Vagina (tissue), 2 donors: Measurements from ENCODE around the gene PBRM1. TPM values are rescaled to one million over a fixed set of nuclear protein-coding genes. Genes with fewer than 3 reads are reported as not detected.
"Not testable (repeated sequence)": the region's sequence is repeated elsewhere in the genome, so short reads cannot be mapped to it uniquely, and the experiment has no call there.

Source experiments
- DNase-seq, 2 donors: peaks; one replicate each; pipeline ENCODE4 v3.0.0-alpha.2; 2017; ENCODE audit errors: extremely low spot score in 2 of 2
- H3K27ac ChIP-seq: fragments of 200-600 bp; sonication (generic); one replicate; pipeline ENCODE4 v1.5.1; 2019
- H3K27me3 ChIP-seq: fragments of 200-600 bp; sonication (generic); one replicate; pipeline ENCODE4 v1.5.1; 2019
- H3K36me3 ChIP-seq, 2 donors: fragments of 200-600 bp; sonication (generic); one replicate each; pipeline ENCODE4 v1.5.1; 2017 to 2019
- H3K4me1 ChIP-seq: fragments of 200-600 bp; sonication (generic); one replicate; pipeline ENCODE4 v1.5.1; 2019
- H3K4me3 ChIP-seq, 2 donors: fragments of 200-600 bp; sonication (generic); 1 replicate in 1 of 2; 2 replicates in 1 of 2; pipeline ENCODE4 v1.5.1; 2016 to 2019
- H3K9me3 ChIP-seq: fragments of 200-600 bp; sonication (generic); one replicate; pipeline ENCODE4 v1.5.1; 2019
- CTCF ChIP-seq, 3 experiments: fragments of 450-650 bp in 2 of 3; fragments of 200-600 bp in 1 of 3; sonication (generic) in 1 of 3; IDR thresholded peaks; one replicate each; pipeline ENCODE4 v1.5.1; 2017 to 2019; ENCODE audit warnings: antibody characterized with exemption in 3 of 3, mild to moderate bottlenecking in 2 of 3, moderate library complexity in 2 of 3
- POLR2A ChIP-seq, 2 donors: fragments of 450-650 bp; IDR thresholded peaks; one replicate each; pipeline ENCODE4 v1.6.1; 2017; ENCODE audit warnings: antibody characterized with exemption in 2 of 2, mild to moderate bottlenecking in 2 of 2, moderate library complexity in 2 of 2
- POLR2AphosphoS5 ChIP-seq, 2 donors: sonication (generic); formaldehyde crosslinking; IDR thresholded peaks; one replicate each; pipeline ENCODE4 v1.9.0; 2017; ENCODE audit warnings: antibody characterized with exemption in 2 of 2, mild to moderate bottlenecking in 2 of 2, low read depth in 1 of 2; ENCODE audit not compliant: insufficient read depth in 1 of 2
- intact Hi-C: fragments of 100-400 bp; cut with DNase I; formaldehyde crosslinking; loops from one replicate; pipeline ENCODE4 v1.15.1; 2023
- total RNA-seq: library from RNA; depleted of rRNA; stranded (reverse); fragments of >200 nt; gene quantifications from one replicate; pipeline ENCODE4 v1.2.3, GENCODE V29; 2016

Gene PBRM1
- 64.6 TPM for total RNA-seq

- intact Hi-C loops: loop anchor here (5.0 kb wide), 1 partner anchor 154 kb away; the partner anchor contains the start of gene NT5DC2
- Histone ChIP-seq H3K36me3 (peaks cover 0 to 39% of the 10 kb centered on the region in 2 donors), H3K27me3 (no peaks in the 10 kb centered on the region), H3K4me1 (peaks cover 57% of the 10 kb centered on the region), H3K4me3 (peak within 1 kb of the TSS; percentile 88 to 93), H3K9me3 (no peaks in the 10 kb centered on the region), H3K27ac (peak within 1 kb of the TSS; percentile 93)
- TF ChIP-seq CTCF (IDR thresholded peaks at IDR 0.05) (no peak), POLR2A (IDR thresholded peaks at IDR 0.05) (peak in 1 of 2 donors; percentile 69), POLR2AphosphoS5 (IDR thresholded peaks at IDR 0.05; ENCODE audit: insufficient read depth in 1 of 2, low read depth in 1 of 2) (peak; percentile 79 to 96)
- peak in 1 of 2 donors; percentile 94 for DNase-seq
These were observed at the start of gene PBRM1, which contains the start of gene GNL3 for GRCh38 chr3:52685709-52686691. PBRM1 (minus strand) TSS chr3:52685913. GNL3 (plus strand) TSS chr3:52686032; CDS start chr3:52686093, 61 bp downstream.

- H3K27me3 ChIP-seq: no peaks in the 10 kb centered on the region
- H3K27ac ChIP-seq: no peak overlapping the region
- peaks cover 5% of the 10 kb centered on the region for H3K9me3 ChIP-seq
- H3K4me1 ChIP-seq: no peaks in the 10 kb centered on the region
- peaks cover 0 to 52% of the 10 kb centered on the region in 2 donors for H3K36me3 ChIP-seq
- H3K4me3 ChIP-seq: no peak overlapping the region
- DNase-seq: no peak
- intact Hi-C loops: no loop called here
- TF ChIP-seq POLR2AphosphoS5 (IDR thresholded peaks at IDR 0.05; ENCODE audit: insufficient read depth in 1 of 2, low read depth in 1 of 2) (no peak), CTCF (IDR thresholded peaks at IDR 0.05) (no peak), POLR2A (IDR thresholded peaks at IDR 0.05) (no peak)
These were observed 47.7 kb upstream of the PBRM1 start for GRCh38 chr3:52733256-52733891.

- Histone ChIP-seq H3K27ac (no peak overlapping the region), H3K4me3 (no peak overlapping the region), H3K36me3 (peaks cover 0 to 39% of the 10 kb centered on the region in 2 donors), H3K9me3 (peaks cover 5% of the 10 kb centered on the region), H3K4me1 (no peaks in the 10 kb centered on the region), H3K27me3 (no peaks in the 10 kb centered on the region)
- TF ChIP-seq POLR2AphosphoS5 (IDR thresholded peaks at IDR 0.05; ENCODE audit: insufficient read depth in 1 of 2, low read depth in 1 of 2) (no peak), POLR2A (IDR thresholded peaks at IDR 0.05) (no peak), CTCF (IDR thresholded peaks at IDR 0.05) (no peak)
- DNase-seq: no peak
- intact Hi-C loops: no loop called here
These were observed 45.9 kb upstream of the PBRM1 start for GRCh38 chr3:52731590-52731989.

- no peak for DNase-seq
- TF ChIP-seq CTCF (IDR thresholded peaks at IDR 0.05) (no peak), POLR2AphosphoS5 (IDR thresholded peaks at IDR 0.05; ENCODE audit: insufficient read depth in 1 of 2, low read depth in 1 of 2) (no peak), POLR2A (IDR thresholded peaks at IDR 0.05) (no peak)
- Histone ChIP-seq H3K27me3 (no peaks in the 10 kb centered on the region), H3K4me1 (no peaks in the 10 kb centered on the region), H3K27ac (no peak overlapping the region), H3K4me3 (no peak overlapping the region), H3K36me3 (peaks cover 0 to 32% of the 10 kb centered on the region in 2 donors), H3K9me3 (peaks cover 5% of the 10 kb centered on the region)
- intact Hi-C loops: no loop called here
These were observed 45.0 kb upstream of the PBRM1 start for GRCh38 chr3:52730681-52731080.

GRCh38 chr3:52728753-52729152 is 43.0 kb upstream of the PBRM1 start:
- H3K27ac ChIP-seq, H3K4me3 ChIP-seq, H3K27me3 ChIP-seq, DNase-seq, H3K9me3 ChIP-seq, intact Hi-C loops, H3K4me1 ChIP-seq: not testable (repeated sequence)
- peaks cover 0 to 24% of the 10 kb centered on the region in 2 donors for H3K36me3 ChIP-seq
